Stromal cell of bone marrow (primary cell): ENCODE data around the gene PNMA8B.

Experiments used
- DNase-seq: peaks from one replicate; pipeline ENCODE4 v3.0.0-alpha.2; 2012; ENCODE audit warnings: low read depth

The PNMA8B gene

GRCh38 chr19:46487802-46488445, 7.7 kb downstream of the PNMA8B start:
- peak; percentile 37 for DNase-seq

DNA sequence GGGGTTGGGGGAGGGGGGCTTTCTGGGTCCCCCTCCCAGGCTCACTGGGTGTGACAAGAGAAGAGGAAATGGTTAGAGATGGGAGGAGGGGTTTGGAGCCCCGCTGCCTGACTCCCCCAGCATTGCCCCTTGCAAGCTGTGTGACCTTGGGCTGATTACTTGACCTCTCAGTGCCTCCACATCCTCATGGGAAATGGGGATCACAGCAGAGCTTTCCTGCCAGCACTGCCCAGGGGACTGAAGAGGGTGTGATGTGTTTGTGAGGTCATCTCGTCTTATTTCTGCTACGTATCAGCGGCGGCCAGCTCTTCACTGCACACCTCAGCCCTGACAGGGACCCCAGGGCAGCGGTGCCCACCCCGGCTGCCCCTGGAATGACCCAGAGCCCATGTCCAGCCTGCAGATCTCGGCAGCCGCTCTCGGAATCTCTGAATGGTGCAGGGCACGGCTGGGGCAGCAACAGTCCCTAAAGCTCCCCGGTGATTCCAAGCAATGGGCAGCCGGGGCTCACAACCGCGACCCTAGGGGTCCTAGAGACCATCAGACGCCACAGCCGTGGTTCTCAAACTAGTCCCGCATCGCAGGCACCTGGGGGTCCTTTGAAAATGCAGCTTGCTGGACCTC, 8.4 kb downstream of the PNMA8B start:
- DNase-seq = no peak

GRCh38 chr19:46486358-46486757, 9.3 kb downstream of the PNMA8B start:
- DNase-seq = no peak

DNA sequence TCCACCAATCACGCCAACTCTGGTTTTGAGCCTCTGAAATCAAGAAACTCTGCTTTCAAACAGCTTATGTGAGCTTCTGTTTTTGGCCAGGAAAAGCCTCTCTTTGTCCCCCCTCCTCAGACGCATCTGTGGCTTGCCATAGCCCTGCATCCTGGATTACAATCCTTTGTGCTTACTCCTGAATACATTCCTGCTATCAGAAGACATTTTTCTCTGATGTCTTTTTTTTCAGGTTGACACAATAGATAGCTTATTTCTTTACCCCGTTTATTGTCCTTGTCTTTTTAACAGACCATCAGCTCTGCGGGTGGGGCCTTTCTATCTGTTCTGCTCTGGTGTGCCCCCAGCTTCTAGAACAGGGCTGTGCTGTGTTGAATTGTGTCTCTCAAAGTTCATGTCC, 11.0 kb downstream of the PNMA8B start:
- no peak for DNase-seq

- DNase-seq = no peak
Observed at GRCh38 chr19:46482631-46483030, 13.0 kb downstream of the PNMA8B start.

- DNase-seq = peak; percentile 82
Observed at GRCh38 chr19:46481947-46482346, 13.7 kb downstream of the PNMA8B start.

DNA sequence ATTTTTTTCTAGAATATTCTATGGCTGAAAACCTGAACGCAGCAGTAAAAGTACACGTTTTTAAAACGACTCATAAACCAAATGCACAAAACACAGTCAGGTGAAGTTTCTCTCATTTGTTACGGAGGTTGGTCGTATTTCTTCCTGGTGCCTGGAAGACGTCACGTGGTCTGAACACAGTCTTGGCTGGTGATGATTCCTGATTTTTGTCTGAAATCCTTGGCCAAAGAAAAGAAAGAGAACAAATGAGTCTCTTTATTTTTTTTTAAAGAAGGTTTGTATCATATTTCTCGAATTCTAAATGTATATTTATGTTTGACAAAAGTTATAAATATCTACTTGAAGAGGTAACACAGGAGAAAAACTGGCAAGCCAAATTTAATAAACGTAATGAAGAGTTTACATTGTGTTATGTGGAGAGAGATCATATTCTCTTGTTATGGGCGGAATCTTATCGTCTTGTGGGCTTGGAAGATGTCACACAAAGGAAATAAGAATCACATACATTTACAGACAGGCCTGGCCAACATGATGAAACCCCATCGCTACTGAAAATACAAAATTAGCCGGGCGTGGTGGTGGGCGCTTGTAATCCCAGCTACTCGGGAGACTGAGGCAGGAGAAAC, 14.3 kb downstream of the PNMA8B start:
- peak; percentile 36 for DNase-seq

DNA sequence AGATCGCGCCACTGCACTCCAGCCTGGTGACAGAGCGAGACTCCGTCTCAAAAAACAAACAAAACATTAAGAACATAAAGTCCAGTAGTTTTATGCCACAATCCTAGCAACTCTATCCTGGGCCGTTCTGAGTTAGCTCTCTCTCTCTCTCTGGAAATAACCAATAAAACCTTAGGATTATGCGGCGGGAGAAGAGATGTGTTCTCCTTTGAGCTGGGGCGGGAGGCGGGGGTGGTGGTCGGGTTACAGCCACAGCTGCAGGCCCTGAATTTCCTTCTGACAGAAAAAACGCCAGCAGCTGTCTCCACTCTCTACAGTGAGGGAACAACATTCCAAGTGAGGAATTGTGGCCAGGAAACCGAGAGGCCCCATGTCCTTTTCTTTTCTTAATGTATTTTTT, 15.3 kb downstream of the PNMA8B start:
- no peak for DNase-seq

DNA sequence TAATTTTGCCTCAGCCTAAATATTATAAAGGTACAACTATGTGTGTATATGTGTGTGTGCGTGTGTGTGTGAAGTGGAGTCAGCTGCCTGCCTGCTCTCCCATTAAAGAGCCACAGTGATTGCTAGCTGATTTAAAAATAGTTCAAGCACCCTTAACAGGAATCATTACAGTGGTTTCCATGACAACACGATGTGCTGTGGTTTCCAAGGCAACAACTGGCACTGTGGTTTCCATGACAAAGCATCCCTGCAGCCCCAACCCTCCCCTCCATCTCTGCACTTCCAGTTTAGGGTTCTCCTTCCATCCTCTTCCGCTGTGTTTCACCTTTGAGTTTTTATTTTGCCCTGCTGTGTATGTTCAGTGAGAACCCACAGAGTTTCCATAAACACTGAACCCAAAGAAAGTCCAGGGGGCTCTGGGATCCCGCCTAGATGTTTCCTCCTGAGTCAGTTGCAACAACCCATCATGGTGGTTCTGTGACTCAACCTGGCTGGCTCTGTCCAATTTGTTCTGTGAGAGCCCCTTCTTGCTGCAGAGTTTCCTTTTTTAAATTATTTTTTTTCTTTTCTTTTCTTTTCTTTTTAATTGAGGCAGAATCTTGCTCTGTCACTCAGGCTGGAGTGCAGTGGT, 17.2 kb downstream of the PNMA8B start:
- DNase-seq = peak; percentile 67

- DNase-seq = peak; percentile 66
Observed at GRCh38 chr19:46475986-46476385, 19.7 kb downstream of the PNMA8B start.

DNA sequence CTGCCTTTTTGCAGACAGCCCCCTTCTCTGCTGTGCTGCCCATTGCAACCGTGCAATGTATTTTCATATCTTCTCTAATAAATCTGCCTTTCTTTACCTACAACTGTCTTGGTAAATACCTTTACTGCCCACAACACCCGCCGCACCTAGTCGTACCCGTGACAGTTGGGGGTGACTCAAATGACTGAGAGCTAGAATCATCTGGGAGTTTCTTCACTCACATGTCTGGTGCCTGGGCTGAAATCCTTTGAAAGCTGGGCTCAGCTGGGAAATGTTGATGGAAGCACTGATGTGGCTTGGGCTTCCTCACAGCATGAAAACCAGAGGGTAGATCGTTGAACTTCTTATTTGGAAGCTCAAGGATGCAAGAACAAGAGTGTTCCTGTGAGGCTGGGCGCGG, 21.5 kb downstream of the PNMA8B start:
- no peak for DNase-seq

GRCh38 chr19:46472592-46472991, 23.1 kb downstream of the PNMA8B start:
- DNase-seq = no peak

DNA sequence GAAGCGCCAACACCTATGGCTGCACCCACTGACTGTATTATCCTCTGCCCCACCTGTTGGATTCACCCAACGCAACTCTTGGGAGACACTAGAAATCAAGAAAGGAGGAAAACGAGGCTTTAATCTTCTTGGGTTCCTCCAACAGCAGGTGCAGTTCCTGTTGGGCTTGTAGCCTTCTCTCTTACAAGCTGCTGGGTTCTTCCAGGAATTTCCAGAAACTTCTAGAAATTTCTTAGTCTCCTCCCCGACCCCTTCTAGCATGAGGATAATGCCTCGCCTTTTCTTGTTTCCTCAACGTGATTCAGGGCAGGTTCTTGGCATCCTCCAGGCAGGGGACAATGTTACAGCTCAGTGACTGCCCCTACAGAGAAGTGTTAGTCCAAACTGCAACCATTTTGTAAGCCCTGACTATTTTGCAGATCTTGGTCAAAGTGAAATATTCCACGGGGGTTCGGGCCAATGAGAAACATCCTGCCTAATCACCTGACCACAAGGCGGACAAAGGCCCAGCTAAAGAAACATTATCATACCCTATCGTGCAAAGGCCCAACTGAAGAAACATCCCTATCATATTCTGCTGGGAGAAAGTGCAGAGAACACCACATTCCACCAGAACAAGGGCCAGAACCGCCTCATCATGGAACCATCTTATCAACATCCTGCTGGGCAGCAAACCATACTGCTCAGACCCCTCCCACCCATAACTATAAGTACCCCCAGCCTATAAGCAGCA, 23.7 kb downstream of the PNMA8B start:
- DNase-seq = no peak

GRCh38 chr19:46471116-46471733, 24.4 kb downstream of the PNMA8B start, which contains the start of gene PNMA8A:
PNMA8A (minus strand) TSS chr19:46471563; CDS start chr19:46471035, 528 bp downstream.
- peak; percentile 48 for DNase-seq

GRCh38 chr19:46470376-46470775, 25.3 kb downstream of the PNMA8B start:
- DNase-seq = no peak

GRCh38 chr19:46469541-46470185, 26.0 kb downstream of the PNMA8B start:
- DNase-seq = no peak

DNA sequence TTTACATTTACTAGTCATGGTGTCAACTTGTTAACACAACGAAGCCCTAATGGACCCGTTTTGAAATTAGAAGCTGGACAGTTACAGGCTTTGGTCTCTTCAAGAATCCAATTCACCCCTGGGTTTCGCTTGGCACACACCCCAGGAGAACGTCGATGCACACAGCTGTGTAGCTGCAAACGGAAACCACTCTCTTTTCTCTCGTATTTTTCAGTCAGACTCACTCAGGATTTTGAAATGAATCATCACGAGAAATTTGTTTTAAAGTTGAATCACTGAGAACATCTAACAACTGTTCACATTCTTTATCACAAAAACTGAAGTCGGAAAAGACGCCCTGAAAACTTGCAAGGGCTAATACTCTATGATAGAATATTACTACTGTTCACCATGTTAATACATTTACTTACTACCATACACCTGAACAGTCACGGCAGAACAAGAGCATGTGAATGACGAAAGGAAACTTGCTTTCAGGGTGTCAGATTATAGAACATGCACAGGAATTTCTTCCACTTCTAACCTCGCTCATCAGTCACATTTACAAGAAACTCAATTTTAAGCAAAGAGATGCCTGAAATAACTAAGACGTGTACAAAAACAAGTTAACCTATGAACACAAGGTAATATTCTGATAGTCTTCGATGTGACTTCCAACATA, 29.0 kb downstream of the PNMA8B start:
- peak; percentile 82 for DNase-seq

GRCh38 chr19:46463516-46463915, 32.2 kb downstream of the PNMA8B start:
- no peak for DNase-seq

DNA sequence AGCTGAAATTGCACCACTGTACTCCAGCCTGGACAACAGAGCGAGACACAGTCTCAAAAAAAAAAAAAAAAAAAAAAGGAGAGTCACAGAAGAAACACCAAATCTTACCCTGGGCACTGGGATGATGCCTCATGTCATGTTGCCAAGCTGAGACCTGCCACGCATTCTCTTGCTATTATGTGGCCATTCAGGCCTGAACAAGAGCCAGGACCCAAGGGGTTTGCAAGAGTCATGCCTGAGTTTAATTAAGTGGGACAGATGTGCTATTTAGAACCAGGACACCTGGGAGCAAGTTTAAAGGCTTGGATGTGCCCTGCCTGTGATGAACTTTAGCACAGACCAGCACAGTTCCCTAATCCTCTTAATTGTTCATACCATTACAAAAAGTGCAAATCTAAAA, 34.1 kb downstream of the PNMA8B start:
- DNase-seq = no peak

DNA sequence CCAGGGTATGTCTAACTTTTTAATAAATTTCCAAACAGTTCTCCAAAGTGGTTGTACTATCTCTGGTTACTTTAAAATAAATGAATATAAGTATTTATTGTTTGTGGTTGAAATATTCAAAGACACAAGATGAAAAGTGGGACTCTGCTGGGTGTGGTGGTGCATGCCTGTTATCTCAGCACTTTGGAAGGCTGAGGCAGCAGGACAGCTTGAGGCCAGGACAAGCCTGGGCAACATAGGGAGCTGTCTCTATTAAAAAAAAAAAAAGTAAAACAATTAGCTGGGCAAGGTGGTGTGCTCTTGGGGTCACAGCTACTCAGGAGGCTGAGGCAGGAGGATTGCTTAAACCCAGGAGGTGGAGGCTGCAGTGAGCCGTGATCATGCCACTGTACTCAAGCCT, 34.7 kb downstream of the PNMA8B start:
- no peak for DNase-seq

DNA sequence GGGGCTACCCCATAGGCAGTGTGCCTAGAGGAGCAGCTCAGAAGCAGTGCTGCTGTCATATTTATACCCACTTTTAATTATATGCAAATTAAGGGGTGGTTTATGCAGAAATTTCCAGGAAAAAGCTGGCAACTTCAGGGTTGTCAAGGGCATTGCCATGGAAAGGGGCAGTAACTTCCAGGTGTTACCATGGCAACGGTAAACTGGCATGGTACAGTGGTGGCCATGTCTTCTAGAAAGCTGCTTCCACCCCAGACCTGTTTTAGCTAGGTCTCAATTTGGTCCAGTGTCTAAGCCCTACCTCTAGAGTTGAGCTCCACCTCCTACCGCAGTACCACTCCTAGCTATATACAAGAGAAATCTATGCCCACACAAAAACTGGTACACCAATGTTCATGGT, 35.6 kb downstream of the PNMA8B start:
- DNase-seq = no peak
